ENCODE measurements around the gene FBXL15.

The FBXL15 gene

DNA sequence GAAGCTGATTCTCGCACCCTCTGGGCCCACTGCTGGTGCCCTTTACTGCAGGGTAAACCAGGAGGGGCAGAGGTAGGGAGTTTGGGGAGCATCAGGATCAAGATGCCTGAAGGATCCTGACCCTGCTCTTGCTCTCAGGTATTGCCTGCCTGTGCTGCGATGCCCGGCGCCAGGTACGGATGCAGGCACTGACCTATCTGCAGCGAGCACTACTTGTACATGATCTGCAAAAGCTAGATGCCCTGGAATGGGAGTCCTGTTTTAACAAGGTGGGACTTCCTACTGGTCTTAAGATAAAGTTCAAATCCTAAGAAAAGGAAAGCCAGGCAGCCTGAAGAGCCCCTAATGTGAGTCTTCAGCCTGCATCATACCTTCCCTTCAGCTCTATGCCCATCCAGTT, 41.3 kb upstream of the FBXL15 start:
- Histone ChIP-seq H3K4me1 (no peaks in the 10 kb centered on the region), H3K36me3 (peaks cover 69 to 92% (median 83%) of the 10 kb centered on the region in 3 donors), H3K9me3 (no peaks in the 10 kb centered on the region), H3K27ac (no peak overlapping the region), H3K4me3 (no peak overlapping the region), H3K27me3 (no peaks in the 10 kb centered on the region)
- DNase-seq, result no peak
- intact Hi-C loops (cut with DNase I; ENCODE audit: low total_unique reads), result no loop called here
- TF ChIP-seq, protein P1, sequence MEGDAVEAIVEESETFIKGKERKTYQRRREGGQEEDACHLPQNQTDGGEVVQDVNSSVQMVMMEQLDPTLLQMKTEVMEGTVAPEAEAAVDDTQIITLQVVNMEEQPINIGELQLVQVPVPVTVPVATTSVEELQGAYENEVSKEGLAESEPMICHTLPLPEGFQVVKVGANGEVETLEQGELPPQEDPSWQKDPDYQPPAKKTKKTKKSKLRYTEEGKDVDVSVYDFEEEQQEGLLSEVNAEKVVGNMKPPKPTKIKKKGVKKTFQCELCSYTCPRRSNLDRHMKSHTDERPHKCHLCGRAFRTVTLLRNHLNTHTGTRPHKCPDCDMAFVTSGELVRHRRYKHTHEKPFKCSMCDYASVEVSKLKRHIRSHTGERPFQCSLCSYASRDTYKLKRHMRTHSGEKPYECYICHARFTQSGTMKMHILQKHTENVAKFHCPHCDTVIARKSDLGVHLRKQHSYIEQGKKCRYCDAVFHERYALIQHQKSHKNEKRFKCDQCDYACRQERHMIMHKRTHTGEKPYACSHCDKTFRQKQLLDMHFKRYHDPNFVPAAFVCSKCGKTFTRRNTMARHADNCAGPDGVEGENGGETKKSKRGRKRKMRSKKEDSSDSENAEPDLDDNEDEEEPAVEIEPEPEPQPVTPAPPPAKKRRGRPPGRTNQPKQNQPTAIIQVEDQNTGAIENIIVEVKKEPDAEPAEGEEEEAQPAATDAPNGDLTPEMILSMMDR (IDR thresholded peaks at IDR 0.05), result no peak

DNA sequence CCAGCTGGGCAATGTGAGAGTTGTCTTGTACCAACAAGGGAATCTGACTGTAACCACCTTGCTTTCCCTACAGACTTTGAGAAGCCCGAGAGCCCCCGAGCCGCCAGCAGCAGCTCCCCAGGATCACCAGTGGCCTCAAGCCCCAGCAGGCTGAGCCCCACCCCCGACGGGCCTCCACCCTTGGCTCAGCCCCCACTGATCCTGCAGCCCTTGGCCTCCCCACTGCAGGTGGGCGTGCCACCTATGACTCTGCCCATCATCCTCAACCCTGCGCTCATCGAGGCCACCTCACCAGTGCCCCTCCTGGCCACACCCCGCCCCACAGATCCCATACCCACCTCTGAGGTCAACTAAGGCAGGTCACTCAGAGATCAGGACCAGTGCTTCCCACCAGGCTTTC, 38.7 kb upstream of the FBXL15 start:
- peaks cover 45 to 66% (median 58%) of the 10 kb centered on the region in 3 donors for H3K36me3 ChIP-seq
- no peaks in the 10 kb centered on the region for H3K9me3 ChIP-seq
- no peak overlapping the region for H3K4me3 ChIP-seq
- intact Hi-C loops (cut with DNase I; ENCODE audit: low total_unique reads), result no loop called here
- peaks cover 0 to 11% (median 4%) of the 10 kb centered on the region in 4 donors for H3K4me1 ChIP-seq
- DNase-seq, result no peak
- no peaks in the 10 kb centered on the region for H3K27me3 ChIP-seq
- TF ChIP-seq, protein P1 (IDR thresholded peaks at IDR 0.05), result no peak
- no peak overlapping the region for H3K27ac ChIP-seq

DNA sequence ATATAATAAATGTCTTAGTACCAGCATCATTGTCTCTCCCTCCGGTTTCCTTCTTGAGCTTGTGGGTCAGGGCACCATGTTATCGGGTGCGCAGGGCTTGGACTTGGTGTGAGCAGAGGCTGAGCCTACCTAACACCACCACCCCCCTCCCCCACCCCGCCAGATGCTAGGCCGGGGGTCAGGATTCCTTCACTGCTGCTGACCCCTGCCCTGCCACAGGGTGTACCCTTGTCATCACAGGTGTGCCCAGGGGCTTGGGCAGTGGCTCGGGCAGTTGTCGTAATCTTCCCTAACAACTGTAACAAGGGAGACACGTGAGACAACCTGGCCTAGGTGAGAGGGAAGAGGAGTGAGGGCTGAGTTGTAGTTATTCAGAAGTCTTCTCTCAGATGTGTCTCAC, 37.8 kb upstream of the FBXL15 start:
- Histone ChIP-seq H3K27ac (no peak overlapping the region), H3K4me1 (peaks cover 0 to 11% (median 4%) of the 10 kb centered on the region in 4 donors), H3K9me3 (no peaks in the 10 kb centered on the region), H3K4me3 (no peak overlapping the region), H3K27me3 (no peaks in the 10 kb centered on the region), H3K36me3 (peaks cover 41 to 57% (median 52%) of the 10 kb centered on the region in 3 donors)
- TF ChIP-seq, protein P1 (IDR thresholded peaks at IDR 0.05), result no peak
- no peak for DNase-seq
- intact Hi-C loops (cut with DNase I; ENCODE audit: low total_unique reads), result no loop called here

DNA sequence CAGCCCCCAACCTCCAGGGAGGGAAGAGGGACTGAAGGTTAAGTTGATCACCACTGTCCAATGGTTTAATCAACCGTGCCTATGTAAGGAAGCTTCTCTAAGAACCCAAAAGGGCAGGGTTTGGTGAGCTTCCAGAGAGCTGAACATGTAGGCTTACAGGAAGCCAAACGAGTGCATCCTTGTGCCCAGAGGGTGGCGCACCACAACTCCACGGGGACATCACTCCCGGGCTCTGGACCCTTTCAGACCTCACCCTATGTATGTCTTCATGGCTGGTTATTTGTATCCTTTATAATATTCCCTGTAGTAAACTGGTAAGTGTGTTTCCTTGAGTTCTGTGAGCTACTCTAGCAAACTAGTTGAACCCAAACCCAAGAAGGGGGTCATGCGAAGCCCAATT, 36.6 kb upstream of the FBXL15 start:
- Histone ChIP-seq H3K4me1 (peaks cover 0 to 11% (median 4%) of the 10 kb centered on the region in 4 donors), H3K27ac (no peak overlapping the region), H3K36me3 (peaks cover 30 to 45% (median 40%) of the 10 kb centered on the region in 3 donors), H3K27me3 (no peaks in the 10 kb centered on the region), H3K4me3 (no peak overlapping the region), H3K9me3 (no peaks in the 10 kb centered on the region)
- no peak for DNase-seq
- intact Hi-C loops (cut with DNase I; ENCODE audit: low total_unique reads), result no loop called here
- TF ChIP-seq, protein P1 (IDR thresholded peaks at IDR 0.05), result no peak

DNA sequence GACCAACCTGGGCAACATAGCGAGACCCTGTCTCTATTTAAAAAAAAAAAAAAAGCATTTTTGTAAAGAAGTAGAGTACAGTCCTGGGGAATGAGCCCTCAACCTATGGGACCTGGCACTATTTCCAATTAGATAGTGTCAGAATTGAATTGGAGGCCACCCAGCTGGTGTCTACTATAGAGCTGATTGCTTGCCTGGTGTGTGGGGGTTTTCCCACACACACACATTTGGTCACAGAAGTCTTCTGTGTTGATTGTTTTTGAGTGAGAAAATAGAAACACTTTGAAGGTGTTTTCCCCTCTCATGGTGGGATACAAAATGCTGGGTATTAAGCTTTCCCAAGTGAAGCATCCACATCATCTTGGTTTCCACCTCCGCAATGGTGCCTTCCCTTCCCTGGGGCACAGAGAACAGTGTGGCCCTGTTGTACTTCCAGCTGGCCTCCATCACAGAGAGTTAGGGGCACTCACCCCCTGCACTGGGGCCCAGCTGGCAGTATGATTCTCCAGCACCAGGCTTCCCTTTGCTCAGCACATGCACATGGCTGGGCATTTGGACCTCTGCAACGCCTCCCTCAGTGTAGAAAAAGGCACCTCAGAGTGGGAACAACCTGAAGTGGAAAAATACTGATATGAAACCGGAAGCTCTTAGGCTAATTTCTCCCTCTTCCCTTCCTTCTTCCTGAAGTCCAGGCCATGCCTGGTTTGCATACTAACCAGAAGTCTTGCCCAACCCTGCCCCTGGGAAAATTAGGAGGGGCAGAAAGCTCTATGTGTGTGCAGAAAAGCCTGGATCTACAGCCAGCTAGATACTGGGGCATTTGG, 35.8 kb upstream of the FBXL15 start:
- H3K9me3 ChIP-seq, result no peaks in the 10 kb centered on the region
- peaks cover 23 to 38% (median 32%) of the 10 kb centered on the region in 3 donors for H3K36me3 ChIP-seq
- peaks cover 0 to 11% (median 4%) of the 10 kb centered on the region in 4 donors for H3K4me1 ChIP-seq
- intact Hi-C loops (cut with DNase I; ENCODE audit: low total_unique reads), result no loop called here
- peak in 1 of 2 donors; percentile 61 for DNase-seq
- TF ChIP-seq, protein P1 (IDR thresholded peaks at IDR 0.05), result no peak
- H3K27ac ChIP-seq, result no peak overlapping the region
- H3K27me3 ChIP-seq, result no peaks in the 10 kb centered on the region
- H3K4me3 ChIP-seq, result no peak overlapping the region

Measured in tibial artery (tissue), 4 donors.